K562 (cell line): ENCODE results near the gene DNASE1L3. TPM values are rescaled to one million over a fixed set of nuclear protein-coding genes. Genes with fewer than 3 reads are reported as not detected.

Experiments
- ATAC-seq: fragments of 200-7000 bp; cut with Tn5 transposase; 3 replicates; pipeline ENCODE4 v1.9.1; 2020; ENCODE audit warnings: moderate library complexity
- BruUV-seq: library from RNA; stranded (reverse); fragments of 400-500 nt; replicated peaks from 2 replicates; lab custom pipeline; 2021; lab: Mats Ljungman, UMichigan
- CTCF ChIA-PET: fragments of 300-600 bp; formaldehyde crosslinking; extraction: SDS; loops from one replicate; lab custom pipeline; 2021; ENCODE audit warnings: low intra/inter-chr PET ratio; lab: Yijun Ruan, JAX
- POLR2A ChIA-PET: fragments of 300-600, 350-650 bp; sonication (Branson Sonifier 250); formaldehyde crosslinking; extraction: SDS; loops from one replicate; lab custom pipeline; 2021; ENCODE audit warnings: antibody characterized with exemption, inconsistent platforms; lab: Yijun Ruan, JAX
- DNase-seq, 4 experiments: peaks; one replicate each; pipeline versions ENCODE4 v3.0.0 to v3.0.0-alpha.2; 2011 to 2018; ENCODE audit warnings: low spot score in 3 of 4, mixed read lengths in 3 of 4; ENCODE audit errors: extremely low read depth in 1 of 4
- FAIRE-seq: peaks from 2 replicates; lab custom pipeline; 2011; peaks lifted over from hg19 to GRCh38; lab: Jason Lieb, UNC
- H2AFZ ChIP-seq: 2 replicates; pipeline ENCODE4 v1.6.0; 2011; ENCODE audit warnings: low read depth, low read length, control low read depth, inconsistent platforms
- H3K27ac ChIP-seq: fragments of 200-600 bp; 3 replicates; pipeline ENCODE4 v1.8.0; 2011; ENCODE audit warnings: low read depth, mild to moderate bottlenecking, control low read depth, inconsistent platforms, low read length, moderate library complexity, mixed read lengths; ENCODE audit errors: extremely low read depth
- H3K27me3 ChIP-seq, 2 experiments: fragments of 300-600 bp in 1 of 2; 2 replicates in 1 of 2; 3 replicates in 1 of 2; pipeline versions ENCODE4 v1.6.0 to v1.8.0; 2011; ENCODE audit warnings: inconsistent platforms in 2 of 2, low read length in 2 of 2, mild to moderate bottlenecking in 1 of 2, mixed read lengths in 1 of 2, moderate library complexity in 1 of 2; ENCODE audit not compliant: control insufficient read depth in 2 of 2, insufficient read depth in 2 of 2
- H3K36me3 ChIP-seq: fragments of 300-600 bp; 3 replicates; pipeline ENCODE4 v1.8.0; 2011; ENCODE audit warnings: mild to moderate bottlenecking, low read length, inconsistent platforms; ENCODE audit not compliant: control insufficient read depth, insufficient read depth
- H3K4me1 ChIP-seq, 2 experiments: fragments of 200-600 bp in 1 of 2; replicated peaks in 1 of 2; 2 replicates in 1 of 2; 3 replicates in 1 of 2; pipeline versions ENCODE4 v1.5.1 to v1.8.0; 2011; ENCODE audit warnings: inconsistent platforms in 2 of 2, low read length in 2 of 2, mild to moderate bottlenecking in 1 of 2, mixed read lengths in 1 of 2, moderate library complexity in 1 of 2; ENCODE audit not compliant: control insufficient read depth in 2 of 2, insufficient read depth in 2 of 2
- H3K4me2 ChIP-seq: 2 replicates; pipeline ENCODE4 v1.6.1; 2011; ENCODE audit warnings: low read length, control low read depth, inconsistent platforms, mixed read lengths; ENCODE audit not compliant: insufficient read depth
- H3K4me3 ChIP-seq: fragments of 200-600 bp; sonication (generic), shearing (Covaris generic); 2 replicates; pipeline ENCODE4 v1.5.1; 2016; ENCODE audit warnings: control low read depth, inconsistent platforms
- H3K79me2 ChIP-seq: fragments of 200-600 bp; 3 replicates; pipeline ENCODE4 v1.8.0; 2011; ENCODE audit warnings: low read length, inconsistent platforms; ENCODE audit not compliant: control insufficient read depth, insufficient read depth
- H3K9ac ChIP-seq, 2 experiments: 2 replicates each; pipeline versions ENCODE4 v1.6.0 to v1.6.1; 2011; ENCODE audit warnings: low read depth in 2 of 2, low read length in 2 of 2, control low read depth in 1 of 2, inconsistent platforms in 1 of 2, mild to moderate bottlenecking in 1 of 2, mixed read lengths in 1 of 2; ENCODE audit not compliant: insufficient read depth in 1 of 2
- H3K9me1 ChIP-seq: one replicate; pipeline ENCODE4 v1.6.0; 2011; ENCODE audit warnings: inconsistent platforms, mild to moderate bottlenecking, low read length, moderate library complexity; ENCODE audit not compliant: control insufficient read depth, insufficient read depth
- H3K9me3 ChIP-seq: replicated peaks from 2 replicates; pipeline ENCODE4 v1.5.1; 2011; ENCODE audit warnings: low read depth, low read length, inconsistent platforms; ENCODE audit not compliant: control insufficient read depth, insufficient read depth
- H4K20me1 ChIP-seq: replicated peaks from 2 replicates; pipeline ENCODE4 v1.6.1; 2011; ENCODE audit warnings: low read length, inconsistent platforms, mixed read lengths; ENCODE audit not compliant: control insufficient read depth, insufficient read depth
- MAFK ChIP-seq: IDR thresholded peaks from 2 replicates; pipeline ENCODE4 v1.6.1; 2011; ENCODE audit warnings: low read length, improper control_type of control experiment
- MCM7 ChIP-seq, 2 experiments: fragments of 450-650 bp; IDR thresholded peaks; 2 replicates each; pipeline ENCODE4 v1.6.1; 2016 to 2018
- RBM22 ChIP-seq: fragments of 200-400 bp; formaldehyde crosslinking; IDR thresholded peaks from 2 replicates; pipeline ENCODE4 v1.6.1; 2018; ENCODE audit warnings: low read length, low read depth; ENCODE audit not compliant: poor library complexity, severe bottlenecking
- TGIF2 ChIP-seq: sonication (generic); formaldehyde crosslinking; IDR thresholded peaks from 2 replicates; pipeline ENCODE4 v1.8.1; 2022; ENCODE audit warnings: mild to moderate bottlenecking, missing genetic modification reagents, moderate library complexity
- ZNF133 ChIP-seq: fragments of 250-450 bp; sonication (Bioruptor Pico); IDR thresholded peaks from 2 replicates; pipeline ENCODE4 v1.4.0; 2020; ENCODE audit warnings: mild to moderate bottlenecking
- ZNF76 ChIP-seq: fragments of 250-450 bp; sonication (Bioruptor Pico); IDR thresholded peaks from 2 replicates; pipeline ENCODE4 v1.4.0; 2020; ENCODE audit warnings: mild to moderate bottlenecking, moderate library complexity, borderline replicate concordance
- WGBS: fragments of 100-300 bp; shearing (Covaris generic); methylation state at CpG from one replicate; pipeline ENCODE4 v1.1.6; 2016; ENCODE audit warnings: low coverage, mixed read lengths; ENCODE audit not compliant: insufficient coverage; ENCODE audit errors: missing lambda C conversion rate; 5-methylcytosine and 5-hydroxymethylcytosine counted together
- in situ Hi-C: fragments of 300-500 bp; cut with MboI; formaldehyde crosslinking; loops from 4 replicates; pipeline ENCODE4 v1.15.0; 2018; ENCODE audit warnings: inconsistent platforms, mixed read lengths
- intact Hi-C: fragments of 100-400 bp; cut with micrococcal nuclease; formaldehyde crosslinking; loops from 2 replicates; pipeline ENCODE4 v1.14.2; 2022
- polyA plus RNA-seq, 8 experiments: library from polyadenylated mRNA; depleted of rRNA in 4 of 8; stranded (reverse) in 5 of 8; unstranded in 3 of 8; fragments of >200 nt; fragmentation: Nextera tagmentation in 2 of 8; fragmentation: Illumina TruSeq in 1 of 8; extraction: Ambion mirVana in 2 of 8; extraction: Trizol in 1 of 8; gene quantifications; 2 replicates each; pipeline versions ENCODE4 v1.2.1 to v1.2.3, GENCODE V29; 2011 to 2014; ENCODE audit warnings: inconsistent platforms in 1 of 8, missing spikeins in 1 of 8
- total RNA-seq, 7 experiments: library from RNA; depleted of rRNA in 6 of 7; stranded (reverse); fragments of >200 nt in 6 of 7; fragmentation: Illumina TruSeq in 2 of 7; extraction: Trizol in 2 of 7; gene quantifications; 2 replicates each; pipeline versions ENCODE4 v1.2.1 to v1.2.3, GENCODE V29; 2011 to 2021; ENCODE audit warnings: low replicate concordance in 1 of 7

Gene DNASE1L3
- total and polyA plus RNA-seq, 9 of the 15 experiments (the other 6 are each of a cell fraction or from before 2014, with no cell fraction given), result 0.06 TPM; not detected in 8

- no peak for TF ChIP-seq ZNF76 (CRISPR knock-in tag)
- no peak for TF ChIP-seq ZNF133
- no peak for TF ChIP-seq MCM7 (IDR thresholded peaks at IDR 0.05)
- TF ChIP-seq MAFK, result no peak
- CTCF ChIA-PET, result no interaction called here
- FAIRE-seq, result no peak
- Histone ChIP-seq H3K79me2 (no peaks in the 10 kb centered on the region), H3K4me3 (no peak overlapping the region), H3K4me2 (no peak overlapping the region), H3K27ac (no peak overlapping the region), H3K9me3 (no peaks in the 10 kb centered on the region), H3K36me3 (peaks cover 50% of the 10 kb centered on the region; the same call in 2 of the 3 replicates), H3K4me1 (no peaks in the 10 kb centered on the region), H3K27me3 (no peaks in the 10 kb centered on the region), H3K9me1 (no peaks in the 10 kb centered on the region), H2AFZ (no peak overlapping the region), H3K9ac (no peak overlapping the region), H4K20me1 (no peaks in the 10 kb centered on the region)
- in situ Hi-C loops, result loop anchor here (25.0 kb wide), 1 partner anchor 143 kb away; the partner anchor contains the start of gene FLNB
- WGBS, result 86% methylated on average over 8 of the region's 10 CpGs
- no peak for ATAC-seq
- DNase-seq, result no peak
- BruUV-seq, result no TSS peak
- POLR2A ChIA-PET, result no interaction called here
- intact Hi-C loops, result no loop called here
Observed at GRCh38 chr3:58154626-58155449, 55.9 kb downstream of the DNASE1L3 start.

- 94% methylated on average over 6 of the region's 16 CpGs for WGBS
- in situ Hi-C loops, result loop anchor here (25.0 kb wide), 1 partner anchor 141 kb away; the partner anchor contains the start of gene FLNB
Observed at GRCh38 chr3:58153371-58153770, 57.4 kb downstream of the DNASE1L3 start.

More at GRCh38 chr3:58153371-58153770, 57.4 kb downstream of the DNASE1L3 start:
- DNase-seq (no peak), FAIRE-seq (no peak)
- ChIA-PET POLR2A (no interaction called here), CTCF (no interaction called here)
- Histone ChIP-seq H3K27me3 (no peaks in the 10 kb centered on the region), H3K4me3 (no peak overlapping the region)
- TF ChIP-seq TGIF2 (CRISPR knock-in tag) (no peak), RBM22 (peak; percentile 34)
- TF ChIP-seq, all 486 proteins: peak for 1
- Histone ChIP-seq H3K27ac (no peak overlapping the region), H2AFZ (no peak overlapping the region), H3K79me2 (no peaks in the 10 kb centered on the region), H4K20me1 (no peaks in the 10 kb centered on the region), H3K4me1 (no peaks in the 10 kb centered on the region), H3K36me3 (peaks cover 65% of the 10 kb centered on the region; the same call in 2 of the 3 replicates), H3K9me1 (no peaks in the 10 kb centered on the region), H3K9me3 (no peaks in the 10 kb centered on the region), H3K4me2 (no peak overlapping the region), H3K9ac (no peak overlapping the region)
- no TSS peak for BruUV-seq
- intact Hi-C loops, result no loop called here
- no peak for ATAC-seq
